Measurements from ENCODE around the gene ADD2. TPM values are rescaled to one million over a fixed set of nuclear protein-coding genes. Genes with fewer than 3 reads are reported as not detected.
A peak's percentile ranks its signal among the peaks of the same experiment; 100 is the strongest.

Gene ADD2
- total and polyA plus RNA-seq, 4 donors = 0.08 to 156 (median 0.16) TPM; not detected in 1

GRCh38 chr2:70712916-70713315 is 55.1 kb downstream of the ADD2 start:
- DNase-seq (ENCODE audit: low spot score) = peak; percentile 3
- WGBS = 95% methylated on average over 5 of the region's 5 CpGs
- TF ChIP-seq SP1 (IDR thresholded peaks at IDR 0.05) = no peak
- TF ChIP-seq GABPA (IDR thresholded peaks at IDR 0.05 in 1 of 2, conservative IDR thresholded peaks at IDR 0.05 in 1 of 2) = no peak
- TF ChIP-seq YY1 (IDR thresholded peaks at IDR 0.05) = no peak
- TF ChIP-seq NR2F2 (IDR thresholded peaks at IDR 0.05) = no peak
- no peak for TF ChIP-seq FOXA1 (IDR thresholded peaks at IDR 0.05)
- TF ChIP-seq REST (IDR thresholded peaks at IDR 0.05) = no peak
- no peak for TF ChIP-seq FOXA2 (IDR thresholded peaks at IDR 0.05)
- no peak for TF ChIP-seq ZBTB33 (IDR thresholded peaks at IDR 0.05)
- TF ChIP-seq HNF4G (IDR thresholded peaks at IDR 0.05) = no peak
- no peak for TF ChIP-seq EGR1 (IDR thresholded peaks at IDR 0.05; ENCODE audit: low read depth in 2 of 2)
- no peak for TF ChIP-seq TAF1 (conservative IDR thresholded peaks at IDR 0.05)

GRCh38 chr2:70711191-70711590 is 56.8 kb downstream of the ADD2 start:
- H3K27me3 ChIP-seq (ENCODE audit: control insufficient read depth in 4 of 4, insufficient read depth in 4 of 4, low read length in 3 of 4) = no peaks in the 10 kb centered on the region
- H3K4me1 ChIP-seq (ENCODE audit: control insufficient read depth in 4 of 4, insufficient read depth in 4 of 4, low read length in 3 of 4) = no peaks in the 10 kb centered on the region
- no peaks in the 10 kb centered on the region for H3K9me3 ChIP-seq (ENCODE audit: control insufficient read depth in 4 of 4, low read length in 3 of 4)
- H3K9ac ChIP-seq (ENCODE audit: low read depth in 1 of 2, low read length in 2 of 2) = no peak overlapping the region
- H3K27ac ChIP-seq (ENCODE audit: low read depth in 1 of 2, low read length in 2 of 2) = no peak overlapping the region
- H3K4me3 ChIP-seq (ENCODE audit: low read depth in 1 of 3, low read length in 3 of 3) = no peak overlapping the region
- TF ChIP-seq REST (IDR thresholded peaks at IDR 0.05) = no peak
- TF ChIP-seq HNF4G (IDR thresholded peaks at IDR 0.05) = no peak
- TF ChIP-seq ZBTB33 (IDR thresholded peaks at IDR 0.05) = no peak
- WGBS = 74% methylated on average over 1 of the region's 1 CpG
- no peak for DNase-seq (ENCODE audit: low spot score)
- H3K36me3 ChIP-seq (ENCODE audit: control insufficient read depth in 4 of 4, insufficient read depth in 3 of 4, low read depth in 1 of 4, low read length in 3 of 4) = no peaks in the 10 kb centered on the region

More at GRCh38 chr2:70712916-70713315, 55.1 kb downstream of the ADD2 start:
- H3K36me3 ChIP-seq (ENCODE audit: control insufficient read depth in 4 of 4, insufficient read depth in 3 of 4, low read depth in 1 of 4, low read length in 3 of 4) = no peaks in the 10 kb centered on the region
- no peaks in the 10 kb centered on the region for H3K27me3 ChIP-seq (ENCODE audit: control insufficient read depth in 4 of 4, insufficient read depth in 4 of 4, low read length in 3 of 4)
- H3K4me3 ChIP-seq (ENCODE audit: low read depth in 1 of 3, low read length in 3 of 3) = no peak overlapping the region
- no peak overlapping the region for H3K27ac ChIP-seq (ENCODE audit: low read depth in 1 of 2, low read length in 2 of 2)
- no peak overlapping the region for H3K9ac ChIP-seq (ENCODE audit: low read depth in 1 of 2, low read length in 2 of 2)
- no peaks in the 10 kb centered on the region for H3K9me3 ChIP-seq (ENCODE audit: control insufficient read depth in 4 of 4, low read length in 3 of 4)
- no peaks in the 10 kb centered on the region for H3K4me1 ChIP-seq (ENCODE audit: control insufficient read depth in 4 of 4, insufficient read depth in 4 of 4, low read length in 3 of 4)

Data from liver (tissue), 9 donors.